ENCODE results near the gene ACTA2. TPM values are rescaled to one million over a fixed set of nuclear protein-coding genes. Genes with fewer than 3 reads are reported as not detected.

Gene ACTA2
- total RNA-seq, 4 donors from 2014 or later = 340 to 708 (median 458) TPM

DNA sequence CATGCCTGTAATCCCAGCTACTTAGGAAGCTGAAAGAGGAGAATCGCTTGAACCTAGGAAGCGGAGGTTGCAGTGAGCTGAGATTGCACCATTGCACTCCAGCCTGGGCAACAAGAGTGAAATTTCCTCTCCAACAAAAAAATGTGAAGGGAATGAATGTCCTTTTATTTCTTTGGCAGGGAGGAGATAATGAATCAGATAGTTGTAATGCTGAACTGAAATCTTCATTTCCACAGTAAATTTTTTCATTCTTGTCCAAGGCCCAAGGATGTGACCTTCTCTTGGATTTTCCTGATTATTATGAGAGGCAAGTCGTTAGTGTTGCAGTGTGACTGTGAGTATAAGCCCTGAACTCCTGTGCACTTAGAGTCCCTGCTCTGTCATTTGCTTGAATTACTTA lies 59.0 kb downstream of the ACTA2 start:
- no peaks in the 10 kb centered on the region for H3K36me3 ChIP-seq

DNA sequence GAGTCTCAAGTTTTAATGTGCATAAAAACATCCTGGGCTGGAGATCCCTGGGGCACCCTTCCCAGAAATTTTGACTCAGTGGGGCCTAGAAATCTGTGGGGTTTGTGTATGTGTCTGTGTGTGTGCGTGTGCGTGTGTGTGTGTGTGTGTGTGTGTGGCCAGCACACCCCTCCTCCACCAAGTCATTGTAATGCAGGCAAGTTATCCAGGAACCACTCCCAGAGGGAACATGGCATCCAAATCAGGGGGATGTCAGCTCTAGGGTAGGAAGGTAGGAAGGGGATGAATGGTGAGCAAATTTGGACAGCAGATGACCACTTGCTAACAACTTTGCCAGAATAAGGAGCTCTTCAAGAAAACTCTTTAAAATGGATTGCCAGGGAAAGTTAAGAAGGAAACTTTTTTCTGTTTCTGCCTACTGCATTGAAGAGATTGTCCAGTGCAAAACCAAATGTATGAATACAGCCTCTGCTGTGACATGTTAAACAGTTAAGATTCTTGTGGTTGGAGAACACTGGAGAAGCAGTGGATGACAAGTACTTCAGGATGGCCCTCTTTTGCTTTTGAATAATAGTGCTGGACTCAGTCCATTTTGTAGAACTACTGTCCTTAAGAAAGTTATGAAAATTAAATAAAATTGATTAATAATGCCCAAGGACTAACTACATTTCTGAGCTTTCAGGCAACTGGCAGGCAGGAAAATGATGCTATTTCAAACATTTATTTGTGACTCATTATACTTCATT lies 60.2 kb downstream of the ACTA2 start:
- H3K27me3 ChIP-seq = no peaks in the 10 kb centered on the region
- 54% methylated on average over 2 of the region's 2 CpGs for WGBS, 2 donors
- DNase-seq (ENCODE audit: low spot score in 2 of 2) = no peak
- TF ChIP-seq POLR2A (IDR thresholded peaks at IDR 0.05) (no peak), EP300 (IDR thresholded peaks at IDR 0.05) (no peak)
- TF ChIP-seq, protein P1, sequence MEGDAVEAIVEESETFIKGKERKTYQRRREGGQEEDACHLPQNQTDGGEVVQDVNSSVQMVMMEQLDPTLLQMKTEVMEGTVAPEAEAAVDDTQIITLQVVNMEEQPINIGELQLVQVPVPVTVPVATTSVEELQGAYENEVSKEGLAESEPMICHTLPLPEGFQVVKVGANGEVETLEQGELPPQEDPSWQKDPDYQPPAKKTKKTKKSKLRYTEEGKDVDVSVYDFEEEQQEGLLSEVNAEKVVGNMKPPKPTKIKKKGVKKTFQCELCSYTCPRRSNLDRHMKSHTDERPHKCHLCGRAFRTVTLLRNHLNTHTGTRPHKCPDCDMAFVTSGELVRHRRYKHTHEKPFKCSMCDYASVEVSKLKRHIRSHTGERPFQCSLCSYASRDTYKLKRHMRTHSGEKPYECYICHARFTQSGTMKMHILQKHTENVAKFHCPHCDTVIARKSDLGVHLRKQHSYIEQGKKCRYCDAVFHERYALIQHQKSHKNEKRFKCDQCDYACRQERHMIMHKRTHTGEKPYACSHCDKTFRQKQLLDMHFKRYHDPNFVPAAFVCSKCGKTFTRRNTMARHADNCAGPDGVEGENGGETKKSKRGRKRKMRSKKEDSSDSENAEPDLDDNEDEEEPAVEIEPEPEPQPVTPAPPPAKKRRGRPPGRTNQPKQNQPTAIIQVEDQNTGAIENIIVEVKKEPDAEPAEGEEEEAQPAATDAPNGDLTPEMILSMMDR (IDR thresholded peaks at IDR 0.05) = no peak
- H3K4me3 ChIP-seq = no peak overlapping the region
- no peak overlapping the region for H3K27ac ChIP-seq
- H3K9me3 ChIP-seq = no peaks in the 10 kb centered on the region
- peaks cover 0 to 22% (median 12%) of the 10 kb centered on the region in 4 donors for H3K4me1 ChIP-seq
- no peaks in the 10 kb centered on the region for H3K36me3 ChIP-seq

More for the DNA sequence above, 59.0 kb downstream of the ACTA2 start:
- H3K4me1 ChIP-seq = peaks cover 0 to 34% (median 15%) of the 10 kb centered on the region in 4 donors
- 48 to 52% methylated on average over 3 of the region's 3 CpGs for WGBS, 2 donors
- H3K27ac ChIP-seq = peak overlapping the region in 2 of 4 donors; percentile 11 to 30
- H3K4me3 ChIP-seq = no peak overlapping the region
- DNase-seq (ENCODE audit: low spot score in 2 of 2) = no peak
- no peaks in the 10 kb centered on the region for H3K27me3 ChIP-seq
- H3K9me3 ChIP-seq = no peaks in the 10 kb centered on the region
- TF ChIP-seq POLR2A (IDR thresholded peaks at IDR 0.05) = no peak
- TF ChIP-seq, protein P1 (IDR thresholded peaks at IDR 0.05) = no peak
- peak in 1 of 2 donors; percentile 21 for TF ChIP-seq EP300 (IDR thresholded peaks at IDR 0.05)

DNA sequence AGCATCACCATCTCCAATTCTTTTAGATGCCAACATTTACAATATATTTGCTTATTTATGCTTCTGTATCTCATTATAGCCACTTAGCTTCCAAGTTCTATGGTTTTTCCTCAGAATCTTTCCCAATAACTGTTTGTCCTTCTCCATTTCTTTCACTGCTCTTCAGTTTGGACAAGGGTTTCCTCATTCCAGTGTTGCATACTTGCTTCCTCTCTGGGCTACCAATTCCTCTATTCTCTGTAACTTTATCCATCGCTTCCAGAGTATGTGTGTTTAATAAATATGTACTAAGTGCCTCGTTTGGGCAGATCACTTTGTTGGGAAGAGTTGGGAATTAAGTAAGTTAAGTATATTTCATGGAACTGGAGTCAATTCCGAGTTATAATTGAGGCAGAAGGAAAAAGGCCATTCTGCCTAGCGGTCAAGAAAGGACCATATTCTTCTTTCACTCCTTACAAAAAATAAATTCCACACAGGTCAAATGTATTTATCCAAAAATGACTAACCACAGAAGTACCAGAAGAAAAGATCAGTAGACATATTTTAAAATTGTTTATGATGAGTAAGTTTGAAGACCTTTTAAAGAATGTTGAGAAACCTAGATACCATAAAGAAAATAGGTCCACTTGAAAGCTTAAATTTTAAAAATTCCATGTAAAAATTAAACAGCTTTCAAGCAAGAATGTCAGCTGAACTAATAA lies 61.7 kb downstream of the ACTA2 start:
- no peak for DNase-seq (ENCODE audit: low spot score in 2 of 2)
- Histone ChIP-seq H3K27ac (no peak overlapping the region), H3K4me1 (peaks cover 0 to 16% (median 5%) of the 10 kb centered on the region in 4 donors), H3K27me3 (no peaks in the 10 kb centered on the region), H3K9me3 (no peaks in the 10 kb centered on the region), H3K4me3 (no peak overlapping the region), H3K36me3 (no peaks in the 10 kb centered on the region)
- TF ChIP-seq, protein P1 (IDR thresholded peaks at IDR 0.05) = no peak
- no peak for TF ChIP-seq EP300 (IDR thresholded peaks at IDR 0.05)
- 90 to 94% methylated on average over 4 of the region's 4 CpGs for WGBS, 2 donors

DNA sequence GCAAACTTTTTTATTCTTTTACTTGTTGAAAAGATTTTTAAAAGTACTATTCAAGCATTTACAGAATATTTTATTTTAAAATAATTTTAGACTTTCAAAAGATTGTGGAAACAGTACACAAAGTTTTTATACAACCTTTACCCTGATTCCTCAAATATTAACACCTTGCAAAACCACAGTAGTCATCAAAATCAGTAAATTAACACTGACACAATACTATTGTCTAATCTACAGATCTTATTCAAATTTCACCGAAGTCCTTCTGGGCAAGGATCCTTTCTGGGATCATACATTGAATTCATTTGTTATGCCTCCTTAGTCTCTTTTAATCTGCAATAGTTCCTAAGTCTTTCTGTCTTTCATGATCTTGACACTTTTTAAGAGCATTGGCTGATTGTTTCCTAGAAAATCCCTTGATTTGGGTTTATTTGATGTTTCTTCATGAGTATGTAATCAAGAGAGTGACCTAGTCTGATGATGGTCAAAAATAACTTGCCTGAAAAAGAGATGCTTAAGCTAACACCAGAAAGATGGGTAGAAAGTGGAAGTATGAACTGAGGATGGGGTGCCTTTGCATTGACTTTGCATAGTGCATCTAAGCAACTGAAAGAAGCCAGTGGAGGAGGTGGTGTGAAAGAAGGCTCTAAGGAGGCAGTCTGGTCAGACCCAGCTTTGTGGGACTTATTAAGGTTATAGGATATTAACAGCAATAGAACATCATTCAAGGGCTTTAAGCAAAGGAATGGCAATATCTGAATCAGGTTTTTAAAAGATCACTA lies 62.8 kb downstream of the ACTA2 start:
- Histone ChIP-seq H3K9me3 (no peaks in the 10 kb centered on the region), H3K4me1 (peaks cover 0 to 17% (median 5%) of the 10 kb centered on the region in 4 donors), H3K27me3 (no peaks in the 10 kb centered on the region), H3K27ac (no peak overlapping the region), H3K36me3 (no peaks in the 10 kb centered on the region), H3K4me3 (no peak overlapping the region)
- whole genome bisulfite sequencing, 2 donors = 93 to 94% methylated on average over 1 of the region's 1 CpG
- DNase-seq (ENCODE audit: low spot score in 2 of 2) = no peak
- no peak for TF ChIP-seq POLR2A (IDR thresholded peaks at IDR 0.05)

DNA sequence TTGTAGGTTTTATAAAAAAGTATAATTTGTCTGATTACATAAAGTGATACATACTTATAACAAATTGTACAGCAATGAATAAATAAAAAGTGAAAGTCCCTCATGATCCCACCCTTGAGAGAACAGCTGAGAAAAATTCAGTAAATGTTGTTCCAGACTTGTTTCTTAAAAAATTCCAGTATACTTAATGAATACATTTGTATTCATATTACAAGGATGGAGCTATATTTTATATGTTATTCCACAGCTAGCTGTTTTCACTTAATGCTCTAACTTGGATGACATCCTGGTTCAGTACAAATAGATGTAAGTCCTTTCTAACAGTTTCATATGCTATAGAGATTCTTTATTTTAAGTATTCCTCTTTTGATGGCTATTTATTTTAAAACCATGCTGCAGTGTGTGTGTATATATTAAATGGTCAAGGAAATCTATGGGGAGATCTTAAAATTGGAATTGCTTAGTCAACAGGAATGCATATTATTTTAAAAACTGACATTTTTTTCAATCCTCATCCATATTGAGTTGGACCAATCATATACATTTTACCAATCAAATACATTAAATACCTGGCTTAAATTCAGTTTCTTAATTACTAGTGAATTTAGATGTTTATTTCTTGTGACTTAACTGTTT lies 63.6 kb downstream of the ACTA2 start:
- no peak overlapping the region for H3K27ac ChIP-seq
- TF ChIP-seq EP300 (IDR thresholded peaks at IDR 0.05) (no peak), POLR2A (IDR thresholded peaks at IDR 0.05) (no peak)
- TF ChIP-seq, protein P1 (IDR thresholded peaks at IDR 0.05) = no peak
- peaks cover 0 to 13% (median 3%) of the 10 kb centered on the region in 4 donors for H3K4me1 ChIP-seq
- H3K27me3 ChIP-seq = no peaks in the 10 kb centered on the region
- no peak for DNase-seq (ENCODE audit: low spot score in 2 of 2)
- no peaks in the 10 kb centered on the region for H3K9me3 ChIP-seq
- H3K36me3 ChIP-seq = no peaks in the 10 kb centered on the region
- H3K4me3 ChIP-seq = no peak overlapping the region

Data from tibial nerve (tissue), 4 donors.